SK-N-SH (cell line): Measurements from ENCODE around the gene CELF4. TPM values are rescaled to one million over a fixed set of nuclear protein-coding genes. Genes with fewer than 3 reads are reported as not detected.

ENCODE experiments used
- CTCF ChIA-PET: fragments of 300-600, 350-600 bp; formaldehyde crosslinking; extraction: SDS; loops from one replicate; lab custom pipeline; 2021; lab: Yijun Ruan, JAX
- POLR2A ChIA-PET: fragments of 350-600 bp; sonication (Branson Sonifier 250); formaldehyde crosslinking; extraction: SDS; loops from one replicate; lab custom pipeline; 2020; ENCODE audit warnings: antibody characterized with exemption, inconsistent platforms; lab: Yijun Ruan, JAX
- DNase-seq: peaks from one replicate; pipeline ENCODE4 v3.0.0; 2012
- H2AFZ ChIP-seq: fragments of 200-600 bp; sonication (generic); 2 replicates; pipeline ENCODE4 v1.8.1; 2016; ENCODE audit warnings: antibody characterized with exemption, mild to moderate bottlenecking, low read depth
- H3F3A ChIP-seq: fragments of 200-600 bp; sonication (generic); replicated peaks from 2 replicates; pipeline ENCODE3; 2016; ENCODE audit warnings: antibody characterized with exemption, mild to moderate bottlenecking; ENCODE audit not compliant: insufficient read depth
- H3K27ac ChIP-seq, 2 experiments: fragments of 200-500 bp in 1 of 2; fragments of 200-600 bp in 1 of 2; sonication (Bioruptor generic) in 1 of 2; sonication (generic), shearing (Covaris generic) in 1 of 2; 2 replicates each; pipeline versions ENCODE4 v1.5.1 to v1.6.1; 2014 to 2016; ENCODE audit warnings: low read depth in 2 of 2, inconsistent platforms in 1 of 2, low read length in 1 of 2, mild to moderate bottlenecking in 1 of 2, mixed read lengths in 1 of 2
- H3K27me3 ChIP-seq: fragments of 200-600 bp; sonication (generic), shearing (Covaris generic); 2 replicates; pipeline ENCODE4 v1.6.1; 2016; ENCODE audit warnings: mixed run types; ENCODE audit not compliant: insufficient read depth
- H3K36me3 ChIP-seq, 2 experiments: fragments of 200-500 bp in 1 of 2; fragments of 200-600 bp in 1 of 2; sonication (Bioruptor generic) in 1 of 2; sonication (generic) in 1 of 2; replicated peaks in 1 of 2; 2 replicates each; pipeline versions ENCODE3 to v1.5.1; 2014 to 2016; ENCODE audit warnings: low read length in 1 of 2, mild to moderate bottlenecking in 1 of 2; ENCODE audit not compliant: insufficient read depth in 2 of 2, control insufficient read depth in 1 of 2
- H3K4me1 ChIP-seq, 2 experiments: fragments of 200-500 bp in 1 of 2; fragments of 200-600 bp in 1 of 2; sonication (Bioruptor generic) in 1 of 2; sonication (generic), shearing (Covaris generic) in 1 of 2; 2 replicates each; pipeline versions ENCODE4 v1.5.1 to v1.6.1; 2014 to 2016; ENCODE audit warnings: low read depth in 1 of 2, low read length in 1 of 2, mixed run types in 1 of 2; ENCODE audit not compliant: insufficient read depth in 2 of 2, control insufficient read depth in 1 of 2
- H3K4me2 ChIP-seq: fragments of 200-600 bp; sonication (generic), shearing (Covaris generic); 2 replicates; pipeline ENCODE4 v1.6.1; 2017; ENCODE audit warnings: mixed run types
- H3K4me3 ChIP-seq, 2 experiments: fragments of 200-500 bp in 1 of 2; fragments of 200-600 bp in 1 of 2; sonication (Bioruptor generic) in 1 of 2; sonication (generic), shearing (Covaris generic) in 1 of 2; 2 replicates each; pipeline versions ENCODE4 v1.5.1 to v1.8.1; 2014 to 2016; ENCODE audit warnings: low read depth in 2 of 2, inconsistent platforms in 1 of 2, low read length in 1 of 2, mild to moderate bottlenecking in 1 of 2, mixed read lengths in 1 of 2, moderate library complexity in 1 of 2
- H3K79me2 ChIP-seq: fragments of 200-600 bp; sonication (generic); 2 replicates; pipeline ENCODE4 v1.8.1; 2017; ENCODE audit warnings: mild to moderate bottlenecking; ENCODE audit not compliant: insufficient read depth
- H3K9ac ChIP-seq: fragments of 200-600 bp; sonication (generic); 2 replicates; pipeline ENCODE4 v1.6.1; 2017; ENCODE audit warnings: mixed run types
- H3K9me2 ChIP-seq: fragments of 200-600 bp; sonication (generic); 2 replicates; pipeline ENCODE4 v1.6.1; 2017; ENCODE audit warnings: mixed run types
- H3K9me3 ChIP-seq: fragments of 200-600 bp; sonication (generic); 2 replicates; pipeline ENCODE4 v1.6.1; 2017; ENCODE audit warnings: mixed run types, mild to moderate bottlenecking, moderate library complexity
- H4K20me1 ChIP-seq: fragments of 200-600 bp; sonication (generic); 2 replicates; pipeline ENCODE4 v1.6.1; 2017; ENCODE audit warnings: mild to moderate bottlenecking, mixed run types; ENCODE audit not compliant: insufficient read depth
- CHD2 ChIP-seq: fragments of 150-350 bp; IDR thresholded peaks from 2 replicates; pipeline ENCODE4 v1.6.1; 2018; ENCODE audit warnings: low read length; ENCODE audit not compliant: partially characterized antibody
- CTCF ChIP-seq: fragments of 200-600 bp; sonication (generic); IDR thresholded peaks from 2 replicates; pipeline ENCODE4 v1.6.1; 2017; ENCODE audit warnings: antibody characterized with exemption, mild to moderate bottlenecking, moderate library complexity
- ELF1 ChIP-seq: IDR thresholded peaks from 2 replicates; pipeline ENCODE4 v1.4.0; 2012
- FOSL2 ChIP-seq: IDR thresholded peaks from 2 replicates; pipeline ENCODE4 v1.4.0; 2012; ENCODE audit warnings: low read depth, mild to moderate bottlenecking, moderate library complexity, borderline replicate concordance
- FOXJ3 ChIP-seq: sonication (generic); formaldehyde crosslinking; IDR thresholded peaks from 2 replicates; pipeline ENCODE4 v1.5.1; 2020; ENCODE audit warnings: mild to moderate bottlenecking, missing genetic modification reagents
- GABPA ChIP-seq: IDR thresholded peaks from 2 replicates; pipeline ENCODE4 v1.4.0; 2012; ENCODE audit warnings: low read depth, mild to moderate bottlenecking
- GATA2 ChIP-seq: sonication (generic); formaldehyde crosslinking; IDR thresholded peaks from 2 replicates; pipeline ENCODE4 v1.5.0; 2020; ENCODE audit warnings: mild to moderate bottlenecking, missing genetic modification reagents
- IRF3 ChIP-seq: fragments of 150-350 bp; IDR thresholded peaks from 2 replicates; pipeline ENCODE4 v1.6.1; 2016; ENCODE audit warnings: mild to moderate bottlenecking, low read depth, low read length
- MAX ChIP-seq: IDR thresholded peaks from 2 replicates; pipeline ENCODE4 v1.4.0; 2012; ENCODE audit warnings: low read depth
- MEF2A ChIP-seq: IDR thresholded peaks from 2 replicates; pipeline ENCODE4 v1.4.0; 2012; ENCODE audit warnings: low read depth, borderline replicate concordance
- MXI1 ChIP-seq: IDR thresholded peaks from 2 replicates; pipeline ENCODE4 v1.6.1; 2012; ENCODE audit warnings: mild to moderate bottlenecking, low read depth, low read length, improper control_type of control experiment
- NFIC ChIP-seq: IDR thresholded peaks from 2 replicates; pipeline ENCODE4 v1.4.0; 2012; ENCODE audit warnings: borderline replicate concordance
- NRF1 ChIP-seq: IDR thresholded peaks from 2 replicates; pipeline ENCODE4 v1.6.1; 2012; ENCODE audit warnings: low read depth, mild to moderate bottlenecking, low read length
- POLR2AphosphoS5 ChIP-seq: IDR thresholded peaks from 2 replicates; pipeline ENCODE4 v1.6.1; 2012; ENCODE audit warnings: low read depth, low read length
- RCOR1 ChIP-seq: fragments of 150-350 bp; IDR thresholded peaks from 2 replicates; pipeline ENCODE4 v1.6.1; 2017; ENCODE audit warnings: antibody characterized with exemption, low read length
- RFX5 ChIP-seq: IDR thresholded peaks from 2 replicates; pipeline ENCODE4 v1.6.1; 2012; ENCODE audit warnings: mild to moderate bottlenecking, improper control_type of control experiment, low read length
- SMC3 ChIP-seq: IDR thresholded peaks from 2 replicates; pipeline ENCODE4 v1.6.1; 2012; ENCODE audit warnings: low read depth, low read length, improper control_type of control experiment
- TEAD4 ChIP-seq: IDR thresholded peaks from 2 replicates; pipeline ENCODE4 v1.4.0; 2012; ENCODE audit warnings: mild to moderate bottlenecking, borderline replicate concordance; ENCODE audit not compliant: insufficient read depth
- WGBS: methylation state at CpG from one replicate; pipeline ENCODE4 v1.1.6; 2017; ENCODE audit warnings: low lambda C conversion rate; 5-methylcytosine and 5-hydroxymethylcytosine counted together
- polyA plus RNA-seq, 3 experiments: library from polyadenylated mRNA; depleted of rRNA; stranded (reverse); fragments of >200 nt; gene quantifications; 2 replicates each; pipeline ENCODE4 v1.2.3, GENCODE V29; 2012
- TF ChIP-seq, protein P1 (sequence below): IDR thresholded peaks from 2 replicates; pipeline ENCODE4; 2012

Gene CELF4
- polyA plus RNA-seq, 1 of the 3 experiments (the other 2 are of a cell fraction) = 0.26 TPM

- WGBS = 13% methylated on average over 1 of the region's 1 CpG
- Histone ChIP-seq H3K4me2 (no peak overlapping the region), H3K4me1 (peaks cover 0 to 19% of the 10 kb centered on the region in 2 experiments; a peak in 1 of 4 replicates), H3K9me3 (no peaks in the 10 kb centered on the region), H3K27ac (no peak overlapping the region), H3K27me3 (no peaks in the 10 kb centered on the region), H3K36me3 (no peaks in the 10 kb centered on the region), H4K20me1 (no peaks in the 10 kb centered on the region), H3K9ac (no peak overlapping the region), H2AFZ (no peak overlapping the region), H3F3A (no peaks in the 10 kb centered on the region), H3K4me3 (no peak overlapping the region), H3K79me2 (no peaks in the 10 kb centered on the region), H3K9me2 (no peaks in the 10 kb centered on the region)
- DNase-seq = no peak
- TF ChIP-seq RFX5 (no peak), MXI1 (no peak), SMC3 (no peak), ELF1 (no peak), NFIC (no peak), FOSL2 (no peak)
- TF ChIP-seq, protein P1, sequence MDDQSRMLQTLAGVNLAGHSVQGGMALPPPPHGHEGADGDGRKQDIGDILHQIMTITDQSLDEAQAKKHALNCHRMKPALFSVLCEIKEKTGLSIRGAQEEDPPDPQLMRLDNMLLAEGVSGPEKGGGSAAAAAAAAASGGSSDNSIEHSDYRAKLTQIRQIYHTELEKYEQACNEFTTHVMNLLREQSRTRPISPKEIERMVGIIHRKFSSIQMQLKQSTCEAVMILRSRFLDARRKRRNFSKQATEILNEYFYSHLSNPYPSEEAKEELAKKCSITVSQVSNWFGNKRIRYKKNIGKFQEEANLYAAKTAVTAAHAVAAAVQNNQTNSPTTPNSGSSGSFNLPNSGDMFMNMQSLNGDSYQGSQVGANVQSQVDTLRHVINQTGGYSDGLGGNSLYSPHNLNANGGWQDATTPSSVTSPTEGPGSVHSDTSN = no peak
- CTCF ChIA-PET = no interaction called here
- POLR2A ChIA-PET = no interaction called here
Measured at GRCh38 chr18:37497853-37498518, 67.6 kb downstream of the CELF4 start.

DNA sequence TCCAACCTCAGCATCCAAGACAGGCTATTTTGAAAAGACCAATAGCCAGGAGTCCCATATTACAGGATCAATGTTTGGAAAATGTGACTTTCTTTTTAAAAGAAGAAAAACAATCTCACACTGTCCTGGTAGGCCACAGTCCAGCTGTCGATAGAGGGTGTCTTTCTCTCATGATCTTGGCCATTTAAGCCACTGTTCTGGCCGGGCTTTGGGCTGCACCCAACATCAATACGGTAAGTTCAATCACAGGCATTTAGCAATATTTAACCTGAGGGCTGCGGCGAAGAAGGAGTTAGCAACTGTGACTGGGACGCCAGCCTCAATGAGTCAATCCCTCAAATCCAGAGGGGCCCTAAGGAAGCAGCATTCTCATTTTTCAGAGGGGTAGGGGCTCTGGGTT lies 69.0 kb downstream of the CELF4 start:
- H3K9me3 ChIP-seq = no peaks in the 10 kb centered on the region
- no peaks in the 10 kb centered on the region for H3K9me2 ChIP-seq
- no peaks in the 10 kb centered on the region for H3K79me2 ChIP-seq
- H3K4me2 ChIP-seq = no peak overlapping the region
- no peaks in the 10 kb centered on the region for H3K36me3 ChIP-seq
- H3F3A ChIP-seq = no peaks in the 10 kb centered on the region
- TF ChIP-seq FOXJ3 (CRISPR knock-in tag) (no peak), TEAD4 (no peak), NFIC (no peak), RFX5 (no peak), GATA2 (CRISPR knock-in tag) (no peak), MAX (no peak), GABPA (no peak), POLR2AphosphoS5 (no peak), MEF2A (no peak), IRF3 (no peak), NRF1 (no peak), CHD2 (no peak), CTCF (no peak), RCOR1 (no peak)
- no peak overlapping the region for H3K27ac ChIP-seq
- CTCF ChIA-PET = no interaction called here
- peaks cover 0 to 27% of the 10 kb centered on the region in 2 experiments; a peak in 1 of 4 replicates for H3K4me1 ChIP-seq
- no peak overlapping the region for H2AFZ ChIP-seq
- 51% methylated on average over 6 of the region's 6 CpGs for WGBS
- DNase-seq = no peak
- POLR2A ChIA-PET = no interaction called here
- H3K4me3 ChIP-seq = no peak overlapping the region
- H3K27me3 ChIP-seq = no peaks in the 10 kb centered on the region
- no peak overlapping the region for H3K9ac ChIP-seq
- no peaks in the 10 kb centered on the region for H4K20me1 ChIP-seq
